Measurements from ENCODE around the gene GALM. TPM values are rescaled to one million over a fixed set of nuclear protein-coding genes. Genes with fewer than 3 reads are reported as not detected.

GALM gene
- total and polyA plus RNA-seq, 2 of the 13 experiments (the other 11 are each of a cell fraction or from before 2014, with no cell fraction given) = 65.5 to 90.0 TPM

DNA sequence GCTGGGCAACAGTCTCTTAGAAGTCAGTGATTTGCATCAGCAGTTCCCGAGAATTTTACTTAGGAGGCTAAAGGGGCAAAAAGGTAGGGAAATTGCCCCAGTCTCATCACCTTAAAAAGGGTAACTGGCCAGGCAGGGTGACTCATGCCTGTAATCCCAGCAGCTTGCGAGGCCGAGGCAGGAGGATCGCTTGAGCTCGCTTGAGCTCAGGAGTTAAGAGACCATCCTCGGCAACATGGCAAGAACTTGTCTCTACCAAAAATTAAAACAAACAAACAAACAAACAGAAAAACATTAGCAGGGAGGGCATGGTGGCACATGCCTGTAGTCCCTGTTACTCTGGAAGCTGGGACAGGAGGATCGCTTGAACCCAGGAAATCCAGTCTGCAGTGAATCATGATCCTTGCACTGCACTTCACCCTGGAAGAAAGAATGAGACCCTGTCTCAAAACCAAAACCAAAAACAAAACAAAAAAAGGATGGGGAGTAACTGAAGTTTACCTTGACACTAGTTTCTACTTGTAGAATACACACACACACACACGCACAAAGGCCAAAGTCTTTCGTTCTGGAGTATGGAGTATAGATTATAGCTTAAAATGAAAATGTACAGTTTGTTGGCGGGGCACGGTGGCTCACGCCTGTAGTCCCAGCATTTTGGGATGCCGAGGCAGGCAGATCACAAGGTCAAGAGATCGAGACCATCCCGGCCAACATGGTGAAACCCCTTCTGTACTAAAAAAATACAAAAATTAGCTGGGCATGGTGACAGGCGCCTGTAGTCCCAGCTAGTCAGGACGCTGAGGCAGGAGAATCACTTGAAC lies 109.4 kb downstream of the GALM start (continued):
- TF ChIP-seq, protein P1, sequence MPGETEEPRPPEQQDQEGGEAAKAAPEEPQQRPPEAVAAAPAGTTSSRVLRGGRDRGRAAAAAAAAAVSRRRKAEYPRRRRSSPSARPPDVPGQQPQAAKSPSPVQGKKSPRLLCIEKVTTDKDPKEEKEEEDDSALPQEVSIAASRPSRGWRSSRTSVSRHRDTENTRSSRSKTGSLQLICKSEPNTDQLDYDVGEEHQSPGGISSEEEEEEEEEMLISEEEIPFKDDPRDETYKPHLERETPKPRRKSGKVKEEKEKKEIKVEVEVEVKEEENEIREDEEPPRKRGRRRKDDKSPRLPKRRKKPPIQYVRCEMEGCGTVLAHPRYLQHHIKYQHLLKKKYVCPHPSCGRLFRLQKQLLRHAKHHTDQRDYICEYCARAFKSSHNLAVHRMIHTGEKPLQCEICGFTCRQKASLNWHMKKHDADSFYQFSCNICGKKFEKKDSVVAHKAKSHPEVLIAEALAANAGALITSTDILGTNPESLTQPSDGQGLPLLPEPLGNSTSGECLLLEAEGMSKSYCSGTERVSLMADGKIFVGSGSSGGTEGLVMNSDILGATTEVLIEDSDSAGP (CRISPR knock-in tag; IDR thresholded peaks at IDR 0.05; ENCODE audit: borderline replicate concordance) = 0 out of 2 replicates have a peak, but pooled peaks have one; percentile 17
- TF ChIP-seq ZSCAN30 (CRISPR knock-in tag; IDR thresholded peaks at IDR 0.05) (0 out of 2 replicates have a peak, but pooled peaks have one; percentile 52), STAG1 (CRISPR knock-in tag; IDR thresholded peaks at IDR 0.05) (no peak), ZNF546 (CRISPR knock-in tag; conservative IDR thresholded peaks at IDR 0.05) (0 out of 2 replicates have a peak, but pooled peaks have one; percentile 43), HNF4A (CRISPR knock-in tag; IDR thresholded peaks at IDR 0.05) (peak; percentile 45), ZNF205 (CRISPR knock-in tag; IDR thresholded peaks at IDR 0.05) (no peak), SALL1 (CRISPR knock-in tag; IDR thresholded peaks at IDR 0.05) (peak; percentile 58), ASH2L (IDR thresholded peaks at IDR 0.05; ENCODE audit: insufficient read length, low read depth, low read length) (peak; percentile 31), RBFOX2 (IDR thresholded peaks at IDR 0.05; ENCODE audit: low read depth, low read length) (no peak), ZNF44 (CRISPR knock-in tag; IDR thresholded peaks at IDR 0.05) (0 out of 2 replicates have a peak, but pooled peaks have one; percentile 43), ZFX (CRISPR knock-in tag; IDR thresholded peaks at IDR 0.05; ENCODE audit: low read depth) (peak; percentile 31; the same call in 1 of the 2 replicates), MTA1 (CRISPR knock-in tag; IDR thresholded peaks at IDR 0.05; ENCODE audit: borderline replicate concordance) (0 out of 2 replicates have a peak, but pooled peaks have one; percentile 26), NFRKB (IDR thresholded peaks at IDR 0.05) (no peak), HDAC1 (CRISPR knock-in tag; IDR thresholded peaks at IDR 0.05) (peak; percentile 61; the same call in 1 of the 2 replicates), KDM5B (CRISPR knock-in tag; IDR thresholded peaks at IDR 0.05; ENCODE audit: borderline replicate concordance) (0 out of 2 replicates have a peak, but pooled peaks have one; percentile 30), KDM2A (CRISPR knock-in tag; IDR thresholded peaks at IDR 0.05; ENCODE audit: borderline replicate concordance, low read depth) (peak; percentile 16; the same call in 1 of the 2 replicates), PCBP2 (optimal IDR thresholded peaks at IDR 0.05; ENCODE audit: low read depth, low read length, poor library complexity, severe bottlenecking) (no peak), GATAD2A (CRISPR knock-in tag; IDR thresholded peaks at IDR 0.05) (peak; percentile 11; the same call in 1 of the 2 replicates), LCORL (IDR thresholded peaks at IDR 0.05) (peak; percentile 58; the same call in 1 of the 2 replicates), LCORL (CRISPR knock-in tag; IDR thresholded peaks at IDR 0.05) (no peak; the same call in 1 of the 2 replicates), KDM1A (CRISPR knock-in tag; IDR thresholded peaks at IDR 0.05) (0 out of 2 replicates have a peak, but pooled peaks have one; percentile 7)
- TF ChIP-seq, protein P2, sequence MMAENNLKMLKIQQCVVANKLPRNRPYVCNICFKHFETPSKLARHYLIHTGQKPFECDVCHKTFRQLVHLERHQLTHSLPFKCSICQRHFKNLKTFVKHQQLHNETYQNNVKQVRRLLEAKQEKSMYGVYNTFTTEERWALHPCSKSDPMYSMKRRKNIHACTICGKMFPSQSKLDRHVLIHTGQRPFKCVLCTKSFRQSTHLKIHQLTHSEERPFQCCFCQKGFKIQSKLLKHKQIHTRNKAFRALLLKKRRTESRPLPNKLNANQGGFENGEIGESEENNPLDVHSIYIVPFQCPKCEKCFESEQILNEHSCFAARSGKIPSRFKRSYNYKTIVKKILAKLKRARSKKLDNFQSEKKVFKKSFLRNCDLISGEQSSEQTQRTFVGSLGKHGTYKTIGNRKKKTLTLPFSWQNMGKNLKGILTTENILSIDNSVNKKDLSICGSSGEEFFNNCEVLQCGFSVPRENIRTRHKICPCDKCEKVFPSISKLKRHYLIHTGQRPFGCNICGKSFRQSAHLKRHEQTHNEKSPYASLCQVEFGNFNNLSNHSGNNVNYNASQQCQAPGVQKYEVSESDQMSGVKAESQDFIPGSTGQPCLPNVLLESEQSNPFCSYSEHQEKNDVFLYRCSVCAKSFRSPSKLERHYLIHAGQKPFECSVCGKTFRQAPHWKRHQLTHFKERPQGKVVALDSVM (CRISPR knock-in tag; IDR thresholded peaks at IDR 0.05) = peak; percentile 96
- TF ChIP-seq, protein P3, sequence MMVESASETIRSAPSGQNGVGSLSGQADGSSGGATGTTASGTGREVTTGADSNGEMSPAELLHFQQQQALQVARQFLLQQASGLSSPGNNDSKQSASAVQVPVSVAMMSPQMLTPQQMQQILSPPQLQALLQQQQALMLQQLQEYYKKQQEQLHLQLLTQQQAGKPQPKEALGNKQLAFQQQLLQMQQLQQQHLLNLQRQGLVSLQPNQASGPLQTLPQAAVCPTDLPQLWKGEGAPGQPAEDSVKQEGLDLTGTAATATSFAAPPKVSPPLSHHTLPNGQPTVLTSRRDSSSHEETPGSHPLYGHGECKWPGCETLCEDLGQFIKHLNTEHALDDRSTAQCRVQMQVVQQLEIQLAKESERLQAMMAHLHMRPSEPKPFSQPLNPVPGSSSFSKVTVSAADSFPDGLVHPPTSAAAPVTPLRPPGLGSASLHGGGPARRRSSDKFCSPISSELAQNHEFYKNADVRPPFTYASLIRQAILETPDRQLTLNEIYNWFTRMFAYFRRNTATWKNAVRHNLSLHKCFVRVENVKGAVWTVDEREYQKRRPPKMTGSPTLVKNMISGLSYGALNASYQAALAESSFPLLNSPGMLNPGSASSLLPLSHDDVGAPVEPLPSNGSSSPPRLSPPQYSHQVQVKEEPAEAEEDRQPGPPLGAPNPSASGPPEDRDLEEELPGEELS (CRISPR knock-in tag; IDR thresholded peaks at IDR 0.05) = 0 out of 2 replicates have a peak, but pooled peaks have one; percentile 10

Data from HepG2 (cell line).